LNCAP (cell line): ENCODE measurements around the gene FOXA3.

Source experiments
- CTCF ChIP-seq: fragments of 450-650 bp; IDR thresholded peaks from 2 replicates; pipeline ENCODE4 v1.5.1; 2017; ENCODE audit warnings: mild to moderate bottlenecking

Gene FOXA3

GRCh38 chr19:45834970-45835369, 29.2 kb upstream of the FOXA3 start:
- no peak for TF ChIP-seq CTCF

- no peak for TF ChIP-seq CTCF
These were observed 21.9 kb upstream of the FOXA3 start for GRCh38 chr19:45842198-45842597.

GRCh38 chr19:45847663-45848062, 16.5 kb upstream of the FOXA3 start:
- no peak for TF ChIP-seq CTCF

- no peak for TF ChIP-seq CTCF
These were observed 15.2 kb upstream of the FOXA3 start for GRCh38 chr19:45848922-45849321.

GRCh38 chr19:45852145-45852750, 11.9 kb upstream of the FOXA3 start:
- no peak for TF ChIP-seq CTCF

- no peak for TF ChIP-seq CTCF
These were observed 11.1 kb upstream of the FOXA3 start for GRCh38 chr19:45852983-45853382.

GRCh38 chr19:45854167-45854778, 9.9 kb upstream of the FOXA3 start:
- no peak for TF ChIP-seq CTCF
